ENCODE data around the gene CDK9. TPM values are rescaled to one million over a fixed set of nuclear protein-coding genes. Genes with fewer than 3 reads are reported as not detected.

Gene CDK9
- total and polyA plus RNA-seq, 10 of the 15 experiments (the other 5 are each of a cell fraction or from before 2014, with no cell fraction given) = 7.3 to 92.6 (median 51.6) TPM

GRCh38 chr9:127742435-127743088 is 43.3 kb upstream of the CDK9 start (continued):
- TF ChIP-seq, protein P1, sequence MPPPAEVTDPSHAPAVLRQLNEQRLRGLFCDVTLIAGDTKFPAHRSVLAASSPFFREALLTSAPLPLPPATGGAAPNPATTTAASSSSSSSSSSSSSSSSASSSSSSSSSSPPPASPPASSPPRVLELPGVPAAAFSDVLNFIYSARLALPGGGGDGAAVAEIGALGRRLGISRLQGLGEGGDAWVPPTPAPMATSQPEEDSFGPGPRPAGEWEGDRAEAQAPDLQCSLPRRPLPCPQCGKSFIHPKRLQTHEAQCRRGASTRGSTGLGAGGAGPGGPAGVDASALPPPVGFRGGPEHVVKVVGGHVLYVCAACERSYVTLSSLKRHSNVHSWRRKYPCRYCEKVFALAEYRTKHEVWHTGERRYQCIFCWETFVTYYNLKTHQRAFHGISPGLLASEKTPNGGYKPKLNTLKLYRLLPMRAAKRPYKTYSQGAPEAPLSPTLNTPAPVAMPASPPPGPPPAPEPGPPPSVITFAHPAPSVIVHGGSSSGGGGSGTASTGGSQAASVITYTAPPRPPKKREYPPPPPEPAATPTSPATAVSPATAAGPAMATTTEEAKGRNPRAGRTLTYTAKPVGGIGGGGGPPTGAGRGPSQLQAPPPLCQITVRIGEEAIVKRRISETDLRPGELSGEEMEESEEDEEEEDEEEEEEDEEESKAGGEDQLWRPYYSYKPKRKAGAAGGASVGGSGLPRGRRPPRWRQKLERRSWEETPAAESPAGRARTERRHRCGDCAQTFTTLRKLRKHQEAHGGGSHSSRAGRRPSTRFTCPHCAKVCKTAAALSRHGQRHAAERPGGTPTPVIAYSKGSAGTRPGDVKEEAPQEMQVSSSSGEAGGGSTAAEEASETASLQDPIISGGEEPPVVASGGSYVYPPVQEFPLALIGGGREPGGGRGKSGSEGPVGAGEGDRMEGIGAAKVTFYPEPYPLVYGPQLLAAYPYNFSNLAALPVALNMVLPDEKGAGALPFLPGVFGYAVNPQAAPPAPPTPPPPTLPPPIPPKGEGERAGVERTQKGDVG (CRISPR knock-in tag; IDR thresholded peaks at IDR 0.05) = no peak
- TF ChIP-seq PBX3 (IDR thresholded peaks at IDR 0.05; ENCODE audit: insufficient replicate concordance, low read depth, low read length) (no peak), ZNF274 (IDR thresholded peaks at IDR 0.05; ENCODE audit: insufficient read depth, insufficient read length) (no peak), TBL1XR1 (IDR thresholded peaks at IDR 0.05; ENCODE audit: low read depth, low read length) (no peak)
- TF ChIP-seq, protein P2, sequence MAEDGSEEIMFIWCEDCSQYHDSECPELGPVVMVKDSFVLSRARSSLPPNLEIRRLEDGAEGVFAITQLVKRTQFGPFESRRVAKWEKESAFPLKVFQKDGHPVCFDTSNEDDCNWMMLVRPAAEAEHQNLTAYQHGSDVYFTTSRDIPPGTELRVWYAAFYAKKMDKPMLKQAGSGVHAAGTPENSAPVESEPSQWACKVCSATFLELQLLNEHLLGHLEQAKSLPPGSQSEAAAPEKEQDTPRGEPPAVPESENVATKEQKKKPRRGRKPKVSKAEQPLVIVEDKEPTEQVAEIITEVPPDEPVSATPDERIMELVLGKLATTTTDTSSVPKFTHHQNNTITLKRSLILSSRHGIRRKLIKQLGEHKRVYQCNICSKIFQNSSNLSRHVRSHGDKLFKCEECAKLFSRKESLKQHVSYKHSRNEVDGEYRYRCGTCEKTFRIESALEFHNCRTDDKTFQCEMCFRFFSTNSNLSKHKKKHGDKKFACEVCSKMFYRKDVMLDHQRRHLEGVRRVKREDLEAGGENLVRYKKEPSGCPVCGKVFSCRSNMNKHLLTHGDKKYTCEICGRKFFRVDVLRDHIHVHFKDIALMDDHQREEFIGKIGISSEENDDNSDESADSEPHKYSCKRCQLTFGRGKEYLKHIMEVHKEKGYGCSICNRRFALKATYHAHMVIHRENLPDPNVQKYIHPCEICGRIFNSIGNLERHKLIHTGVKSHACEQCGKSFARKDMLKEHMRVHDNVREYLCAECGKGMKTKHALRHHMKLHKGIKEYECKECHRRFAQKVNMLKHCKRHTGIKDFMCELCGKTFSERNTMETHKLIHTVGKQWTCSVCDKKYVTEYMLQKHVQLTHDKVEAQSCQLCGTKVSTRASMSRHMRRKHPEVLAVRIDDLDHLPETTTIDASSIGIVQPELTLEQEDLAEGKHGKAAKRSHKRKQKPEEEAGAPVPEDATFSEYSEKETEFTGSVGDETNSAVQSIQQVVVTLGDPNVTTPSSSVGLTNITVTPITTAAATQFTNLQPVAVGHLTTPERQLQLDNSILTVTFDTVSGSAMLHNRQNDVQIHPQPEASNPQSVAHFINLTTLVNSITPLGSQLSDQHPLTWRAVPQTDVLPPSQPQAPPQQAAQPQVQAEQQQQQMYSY (CRISPR knock-in tag; IDR thresholded peaks at IDR 0.05) = no peak
